GM12878 (cell line): ENCODE data around the gene RPL7L1. TPM values are rescaled to one million over a fixed set of nuclear protein-coding genes. Genes with fewer than 3 reads are reported as not detected.

ENCODE experiments used
- ATAC-seq: fragments of 200-7000 bp; cut with Tn5 transposase; 3 replicates; pipeline ENCODE4 v1.9.1; 2020; ENCODE audit warnings: mild to moderate bottlenecking, moderate library complexity
- BruUV-seq: library from RNA; stranded (reverse); fragments of 400-500 nt; replicated peaks from 2 replicates; lab custom pipeline; 2021; lab: Mats Ljungman, UMichigan
- CTCF ChIA-PET: fragments of 300-600 bp; sonication (Branson Sonifier 250); formaldehyde crosslinking; extraction: SDS; loops from one replicate; lab custom pipeline; 2021; ENCODE audit warnings: inconsistent platforms; lab: Yijun Ruan, JAX
- POLR2A ChIA-PET: fragments of 350-600 bp; formaldehyde crosslinking; extraction: SDS; loops from one replicate; lab custom pipeline; 2021; ENCODE audit warnings: inconsistent platforms; lab: Charles Lee
- RAD21 ChIA-PET: fragments of 300-600 bp; sonication (Branson Sonifier 250); formaldehyde crosslinking; loops from one replicate; lab custom pipeline; 2023; ENCODE audit warnings: antibody characterized with exemption; ENCODE audit not compliant: unreplicated experiment; lab: Charles Lee
- SMC1A ChIA-PET: fragments of 300-600 bp; sonication (Branson Sonifier 250); formaldehyde crosslinking; loops from one replicate; lab custom pipeline; 2023; ENCODE audit not compliant: unreplicated experiment, uncharacterized antibody; lab: Charles Lee
- DNase-seq: peaks from one replicate; pipeline ENCODE4 v3.0.0-alpha.2; 2011; ENCODE audit warnings: low read depth, low spot score
- FAIRE-seq: peaks from 3 replicates; lab custom pipeline; 2011; peaks lifted over from hg19 to GRCh38; lab: Jason Lieb, UNC
- H2AFZ ChIP-seq: 2 replicates; pipeline ENCODE4 v1.6.0; 2011; ENCODE audit warnings: low read depth, low read length, control low read depth; ENCODE audit not compliant: control insufficient read depth
- H3K27ac ChIP-seq: 2 replicates; pipeline ENCODE4 v1.5.1; 2011; ENCODE audit warnings: control low read depth; ENCODE audit not compliant: control insufficient read depth, insufficient read depth
- H3K27me3 ChIP-seq, 2 experiments: replicated peaks in 1 of 2; 2 replicates each; pipeline versions ENCODE4 v1.6.0 to v1.6.1; 2011; ENCODE audit warnings: low read length in 1 of 2; ENCODE audit not compliant: control insufficient read depth in 2 of 2, insufficient read depth in 2 of 2
- H3K36me3 ChIP-seq, 2 experiments: 2 replicates each; pipeline ENCODE4 v1.5.1; 2011; ENCODE audit warnings: low read length in 1 of 2; ENCODE audit not compliant: control insufficient read depth in 2 of 2, insufficient read depth in 2 of 2
- H3K4me1 ChIP-seq: 2 replicates; pipeline ENCODE4 v1.6.1; 2011; ENCODE audit warnings: mild to moderate bottlenecking, low read length, moderate library complexity, mixed read lengths; ENCODE audit not compliant: control insufficient read depth, insufficient read depth
- H3K4me2 ChIP-seq: 2 replicates; pipeline ENCODE4 v1.6.0; 2011; ENCODE audit warnings: control low read depth; ENCODE audit not compliant: control insufficient read depth, insufficient read depth
- H3K4me3 ChIP-seq: fragments of 200-600 bp; sonication (generic); 2 replicates; pipeline ENCODE4 v1.5.1; 2016
- H3K79me2 ChIP-seq: 2 replicates; pipeline ENCODE4 v1.6.0; 2011; ENCODE audit warnings: low read length; ENCODE audit not compliant: control insufficient read depth, insufficient read depth
- H3K9ac ChIP-seq: 2 replicates; pipeline ENCODE4 v1.8.0; 2011; ENCODE audit warnings: low read length, control low read depth, mixed read lengths; ENCODE audit not compliant: control insufficient read depth, insufficient read depth
- H3K9me3 ChIP-seq: replicated peaks from 3 replicates; pipeline ENCODE4 v1.5.1; 2011; ENCODE audit warnings: mild to moderate bottlenecking, low read length; ENCODE audit not compliant: control insufficient read depth, insufficient read depth
- H4K20me1 ChIP-seq: 2 replicates; pipeline ENCODE4 v1.6.0; 2011; ENCODE audit not compliant: control insufficient read depth, insufficient read depth
- PKNOX1 ChIP-seq: fragments of 450-650 bp; IDR thresholded peaks from 2 replicates; pipeline ENCODE4 v1.6.1; 2016; ENCODE audit warnings: mild to moderate bottlenecking
- POLR2AphosphoS5 ChIP-seq: IDR thresholded peaks from 2 replicates; pipeline ENCODE4 v1.6.1; 2011; ENCODE audit warnings: mild to moderate bottlenecking, low read length, inconsistent platforms
- RFX5 ChIP-seq: IDR thresholded peaks from 2 replicates; pipeline ENCODE4 v1.6.1; 2011; ENCODE audit warnings: low read depth, low read length, improper control_type of control experiment
- SMC3 ChIP-seq: IDR thresholded peaks from 2 replicates; pipeline ENCODE4 v1.6.1; 2011; ENCODE audit warnings: low read length, improper control_type of control experiment, borderline replicate concordance
- ZNF622 ChIP-seq: fragments of 450-650 bp; IDR thresholded peaks from 2 replicates; pipeline ENCODE4 v1.6.1; 2017; ENCODE audit warnings: mild to moderate bottlenecking, inconsistent platforms
- WGBS: methylation state at CpG from one replicate; pipeline ENCODE4 v1.1.6; 2016; ENCODE audit warnings: low lambda C conversion rate; ENCODE audit not compliant: insufficient replicate concordance, insufficient coverage; ENCODE audit errors: missing lambda C conversion rate; 5-methylcytosine and 5-hydroxymethylcytosine counted together
- in situ Hi-C: fragments of 300-500 bp; cut with MboI; formaldehyde crosslinking; loops from 9 replicates; pipeline ENCODE4 v1.14.3; 2018; ENCODE audit warnings: mixed read lengths
- intact Hi-C: fragments of 100-400 bp; cut with micrococcal nuclease; formaldehyde crosslinking; loops from one replicate; pipeline ENCODE4 v1.14.2; 2022; ENCODE audit not compliant: unreplicated experiment
- polyA plus RNA-seq, 11 experiments: library from polyadenylated mRNA; depleted of rRNA in 4 of 11; unstranded in 6 of 11; stranded (reverse) in 5 of 11; fragments of >200 nt; fragmentation: Nextera tagmentation in 4 of 11; fragmentation: Illumina TruSeq in 1 of 11; extraction: Ambion mirVana in 4 of 11; extraction: Trizol in 1 of 11; gene quantifications; 1 replicate in 1 of 11; 2 replicates in 10 of 11; pipeline versions ENCODE4 v1.2.1 to v1.2.3, GENCODE V29; 2011 to 2016; ENCODE audit warnings: inconsistent platforms in 2 of 11, missing spikeins in 2 of 11, low read depth in 1 of 11
- total RNA-seq, 4 experiments: library from RNA; depleted of rRNA in 3 of 4; stranded (reverse); fragments of >200 nt in 3 of 4; fragmentation: Illumina TruSeq in 1 of 4; extraction: Trizol in 1 of 4; gene quantifications; 2 replicates each; pipeline versions ENCODE4 v1.2.1 to v1.2.3, GENCODE V29; 2013 to 2021

The RPL7L1 gene
- total and polyA plus RNA-seq, 10 of the 15 experiments (the other 5 are each of a cell fraction or from before 2014, with no cell fraction given) = 54.1 to 154 (median 104) TPM

DNA sequence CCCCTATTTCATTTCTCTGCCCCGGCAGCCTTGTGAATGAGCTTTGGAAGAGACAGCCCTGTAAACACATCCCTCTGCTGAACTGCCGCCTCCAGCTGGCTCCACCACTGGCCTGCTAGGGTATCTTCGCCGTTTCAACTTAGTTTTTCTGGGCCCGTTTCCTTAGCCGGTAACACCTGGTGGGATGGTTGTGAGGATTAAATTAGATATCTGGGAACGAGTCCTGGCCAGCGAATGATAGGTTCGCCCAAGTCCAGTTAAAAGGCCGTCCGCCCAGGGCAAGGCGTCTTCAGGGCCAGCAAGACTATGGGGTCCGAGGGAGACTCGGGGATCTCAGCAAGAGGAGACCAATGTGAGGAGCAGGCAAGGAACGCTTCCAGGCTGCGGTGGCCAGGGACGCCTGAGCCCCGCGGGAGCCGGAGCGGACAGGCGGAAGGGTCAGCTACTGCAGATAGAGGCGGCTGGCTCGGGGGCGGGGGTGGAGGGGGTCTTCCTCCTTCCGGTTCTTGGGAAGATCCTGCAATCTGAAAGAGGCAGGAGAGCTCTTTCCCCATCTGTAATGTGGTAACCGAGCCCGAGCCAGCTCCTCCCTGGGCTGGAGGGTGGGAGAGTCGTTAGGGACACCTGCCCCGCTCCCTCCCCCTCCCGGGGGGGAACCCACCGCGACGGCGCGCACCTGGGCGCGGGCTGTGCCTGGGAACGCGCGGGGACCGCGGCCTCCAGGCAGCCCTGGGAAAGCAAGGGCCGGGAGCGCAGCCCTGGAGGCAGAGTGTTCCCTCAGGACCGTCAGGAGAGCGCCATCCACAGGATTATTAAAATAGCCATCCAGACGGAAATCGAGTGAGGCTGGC is 32.0 kb downstream of the RPL7L1 start:
- Histone ChIP-seq H4K20me1 (no peaks in the 10 kb centered on the region), H3K9me3 (no peaks in the 10 kb centered on the region), H3K4me3 (no peak overlapping the region), H3K79me2 (no peaks in the 10 kb centered on the region), H3K27ac (no peak overlapping the region), H3K27me3 (no peaks in the 10 kb centered on the region), H3K36me3 (no peaks in the 10 kb centered on the region), H3K4me2 (no peak overlapping the region), H2AFZ (no peak overlapping the region), H3K9ac (no peak overlapping the region), H3K4me1 (peaks cover 6% of the 10 kb centered on the region)
- POLR2A ChIA-PET = interaction anchor here (0.7 kb wide), 1 partner anchor 232 kb away, joined by 6 read pairs; no protein-coding TSS in a partner anchor
- RAD21 ChIA-PET = interaction anchor here (0.7 kb wide), 1 partner anchor 223 kb away, joined by 3 read pairs; no protein-coding TSS in a partner anchor
- in situ Hi-C loops (no loop called here), intact Hi-C loops (no loop called here)
- TF ChIP-seq POLR2AphosphoS5 (no peak), PKNOX1 (no peak), RFX5 (no peak), ZNF622 (no peak), SMC3 (no peak)
- SMC1A ChIA-PET = interaction anchor here (1.1 kb wide), 1 partner anchor 232 kb away, joined by 4 read pairs; no protein-coding TSS in a partner anchor
- DNase-seq = no peak
- FAIRE-seq = no peak
- 61% methylated on average over 48 of the region's 49 CpGs for WGBS
- no peak for ATAC-seq
- BruUV-seq = no TSS peak
- CTCF ChIA-PET = interaction anchor here (0.6 to 2.9 kb wide), 3 partner anchors 9 to 240 kb away, joined by 3 to 8 read pairs (median 4); no protein-coding TSS in a partner anchor
